OCI-LY1 (cell line): Measurements from ENCODE around the gene CFAP90.

Experiments used
- H2AFZ ChIP-seq: fragments of 200-600 bp; sonication (generic), shearing (Covaris generic); 2 replicates; pipeline ENCODE4 v1.6.0; 2014; ENCODE audit warnings: antibody characterized with exemption, mild to moderate bottlenecking, low read length
- H3F3A ChIP-seq: fragments of 200-600 bp; sonication (generic), shearing (Covaris generic); 2 replicates; pipeline ENCODE4 v1.6.0; 2014; ENCODE audit warnings: mild to moderate bottlenecking, antibody characterized with exemption, low read length, moderate library complexity; ENCODE audit not compliant: insufficient read depth
- H3K27ac ChIP-seq: fragments of 200-600 bp; sonication (generic); 2 replicates; pipeline ENCODE4 v1.5.1; 2014; ENCODE audit warnings: low read length, mixed run types, mild to moderate bottlenecking, low read depth; ENCODE audit not compliant: poor library complexity, severe bottlenecking
- H3K27me3 ChIP-seq: fragments of 200-600 bp; sonication (generic); 2 replicates; pipeline ENCODE4 v1.6.0; 2014; ENCODE audit warnings: antibody characterized with exemption, mild to moderate bottlenecking, low read length, moderate library complexity; ENCODE audit not compliant: insufficient read depth
- H3K36me3 ChIP-seq: fragments of 200-600 bp; sonication (generic); 2 replicates; pipeline ENCODE4 v1.6.1; 2014; ENCODE audit warnings: mild to moderate bottlenecking, antibody characterized with exemption, low read length, moderate library complexity, mixed read lengths; ENCODE audit not compliant: insufficient read depth
- H3K4me1 ChIP-seq: fragments of 200-600 bp; sonication (generic); 2 replicates; pipeline ENCODE4 v1.5.1; 2014; ENCODE audit warnings: mild to moderate bottlenecking, low read length, moderate library complexity; ENCODE audit not compliant: insufficient read depth, severe bottlenecking
- H3K4me2 ChIP-seq: fragments of 200-600 bp; sonication (generic), shearing (Covaris generic); 2 replicates; pipeline ENCODE4 v1.6.1; 2014; ENCODE audit warnings: low read length
- H3K4me3 ChIP-seq: fragments of 200-600 bp; sonication (generic); 2 replicates; pipeline ENCODE4 v1.5.1; 2014; ENCODE audit warnings: low read length, low read depth, mild to moderate bottlenecking, mixed read lengths; ENCODE audit not compliant: poor library complexity, severe bottlenecking
- H3K79me2 ChIP-seq: fragments of 200-600 bp; shearing (Covaris generic); 2 replicates; pipeline ENCODE4 v1.6.1; 2016; ENCODE audit warnings: mixed run types, low read length, mixed read lengths; ENCODE audit not compliant: insufficient read depth
- H3K9ac ChIP-seq: fragments of 200-600 bp; sonication (generic), shearing (Covaris generic); 2 replicates; pipeline ENCODE4 v1.6.1; 2014; ENCODE audit warnings: mild to moderate bottlenecking, low read length, mixed read lengths
- H3K9me2 ChIP-seq: fragments of 200-600 bp; sonication (generic), shearing (Covaris generic); 2 replicates; pipeline ENCODE4 v1.6.1; 2014; ENCODE audit warnings: low read depth, mild to moderate bottlenecking, low read length, mixed read lengths
- H3K9me3 ChIP-seq: fragments of 200-600 bp; shearing (Covaris generic); 2 replicates; pipeline ENCODE4 v1.6.1; 2014; ENCODE audit warnings: low read length, mixed read lengths
- H4K20me1 ChIP-seq: fragments of 200-600 bp; sonication (generic), shearing (Covaris generic); 2 replicates; pipeline ENCODE4 v1.6.0; 2016; ENCODE audit warnings: mild to moderate bottlenecking, low read length; ENCODE audit not compliant: insufficient read depth
- CTCF ChIP-seq: fragments of 200-600 bp; sonication (generic), shearing (Covaris generic); IDR thresholded peaks from 2 replicates; pipeline ENCODE4 v1.5.1; 2017; ENCODE audit warnings: mild to moderate bottlenecking, antibody characterized with exemption, low read length, moderate library complexity, mixed read lengths
- EZH2 ChIP-seq: fragments of 200-600 bp; sonication (generic), shearing (Covaris generic); IDR thresholded peaks from 2 replicates; pipeline ENCODE4 v1.8.0; 2017; ENCODE audit warnings: borderline replicate concordance, mixed run types, mild to moderate bottlenecking, antibody characterized with exemption, low read length, moderate library complexity, mixed read lengths

The CFAP90 gene

GRCh38 chr5:7894439-7894838 lies 43.5 kb upstream of the CFAP90 start:
- Histone ChIP-seq H3F3A (no peaks in the 10 kb centered on the region), H3K27ac (no peak overlapping the region), H3K4me1 (no peaks in the 10 kb centered on the region), H3K4me2 (no peak overlapping the region), H2AFZ (no peak overlapping the region), H3K9me3 (no peaks in the 10 kb centered on the region), H3K9ac (no peak overlapping the region), H3K79me2 (no peaks in the 10 kb centered on the region), H3K36me3 (peaks cover 96% of the 10 kb centered on the region), H3K9me2 (no peaks in the 10 kb centered on the region), H3K4me3 (no peak overlapping the region), H3K27me3 (no peaks in the 10 kb centered on the region), H4K20me1 (no peaks in the 10 kb centered on the region)
- no peak for TF ChIP-seq CTCF
- TF ChIP-seq EZH2 = no peak

DNA sequence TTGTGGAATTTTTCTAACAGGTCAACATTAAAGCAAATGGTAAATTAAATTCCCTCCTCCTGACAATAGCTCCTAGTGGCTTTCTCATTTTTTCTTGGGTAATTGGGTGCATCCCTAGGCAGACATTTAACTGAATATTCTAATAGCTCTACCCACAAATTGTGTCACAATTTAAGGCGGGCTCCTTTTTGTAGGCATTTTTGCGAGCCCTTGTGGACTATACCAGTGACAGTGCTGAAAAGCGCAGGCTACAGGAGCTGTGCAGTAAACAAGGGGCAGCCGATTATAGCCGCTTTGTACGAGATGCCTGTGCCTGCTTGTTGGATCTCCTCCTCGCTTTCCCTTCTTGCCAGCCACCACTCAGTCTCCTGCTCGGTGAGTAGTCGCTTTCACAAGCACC lies 38.0 kb upstream of the CFAP90 start:
- no peaks in the 10 kb centered on the region for H3K79me2 ChIP-seq
- H3K4me1 ChIP-seq = no peaks in the 10 kb centered on the region
- H4K20me1 ChIP-seq = no peaks in the 10 kb centered on the region
- no peak overlapping the region for H2AFZ ChIP-seq
- H3K36me3 ChIP-seq = peaks cover 88% of the 10 kb centered on the region
- TF ChIP-seq CTCF = no peak
- H3K9ac ChIP-seq = no peak overlapping the region
- H3K27me3 ChIP-seq = no peaks in the 10 kb centered on the region
- no peak overlapping the region for H3K27ac ChIP-seq
- no peaks in the 10 kb centered on the region for H3F3A ChIP-seq
- no peak overlapping the region for H3K4me3 ChIP-seq
- no peaks in the 10 kb centered on the region for H3K9me3 ChIP-seq
- no peaks in the 10 kb centered on the region for H3K9me2 ChIP-seq
- H3K4me2 ChIP-seq = no peak overlapping the region

- H3K4me2 ChIP-seq = no peak overlapping the region
- no peak overlapping the region for H2AFZ ChIP-seq
- H3K79me2 ChIP-seq = no peaks in the 10 kb centered on the region
- no peaks in the 10 kb centered on the region for H3K27me3 ChIP-seq
- H3K4me3 ChIP-seq = no peak overlapping the region
- H3F3A ChIP-seq = no peaks in the 10 kb centered on the region
- no peaks in the 10 kb centered on the region for H3K9me2 ChIP-seq
- no peak for TF ChIP-seq EZH2
- TF ChIP-seq CTCF = peak; percentile 60; the same call in 1 of the 2 replicates
- H3K36me3 ChIP-seq = peaks cover 88% of the 10 kb centered on the region
- H3K27ac ChIP-seq = no peak overlapping the region
- H3K9me3 ChIP-seq = no peaks in the 10 kb centered on the region
- no peak overlapping the region for H3K9ac ChIP-seq
- no peaks in the 10 kb centered on the region for H4K20me1 ChIP-seq
- H3K4me1 ChIP-seq = no peaks in the 10 kb centered on the region
Observed at GRCh38 chr5:7886849-7887475, 36.0 kb upstream of the CFAP90 start.
